Fibroblast of gingiva (primary cell): Measurements from ENCODE around the gene CAPN13.

Source experiments
- DNase-seq: peaks from one replicate; pipeline ENCODE4 v3.0.0-alpha.2; 2011; ENCODE audit warnings: low read depth

The CAPN13 gene

GRCh38 chr2:30683236-30683956 is 123.8 kb downstream of the CAPN13 start:
- no peak for DNase-seq

GRCh38 chr2:30681022-30681421 is 126.2 kb downstream of the CAPN13 start:
- DNase-seq, result no peak

- DNase-seq, result no peak
Observed at GRCh38 chr2:30680121-30680520, 127.1 kb downstream of the CAPN13 start.

GRCh38 chr2:30679426-30680088 is 127.7 kb downstream of the CAPN13 start:
- peak; percentile 30 for DNase-seq

GRCh38 chr2:30678410-30679137 is 128.7 kb downstream of the CAPN13 start:
- DNase-seq, result no peak

- no peak for DNase-seq
Observed at GRCh38 chr2:30677861-30678385, 129.3 kb downstream of the CAPN13 start.

- DNase-seq, result peak; percentile 27
Observed at GRCh38 chr2:30677231-30677630, 130.0 kb downstream of the CAPN13 start.

GRCh38 chr2:30675758-30676157 is 131.5 kb downstream of the CAPN13 start:
- no peak for DNase-seq

- DNase-seq, result no peak
Observed at GRCh38 chr2:30673127-30673526, 134.1 kb downstream of the CAPN13 start.
